Measurements from ENCODE around the gene BCAR1. TPM values are rescaled to one million over a fixed set of nuclear protein-coding genes. Genes with fewer than 3 reads are reported as not detected.
"Not testable (repeated sequence)": the region's sequence is repeated elsewhere in the genome, so short reads cannot be mapped to it uniquely, and the experiment has no call there.

The BCAR1 gene
- total RNA-seq, 4 donors from 2014 or later: 30.1 to 98.0 (median 38.0) TPM

DNA sequence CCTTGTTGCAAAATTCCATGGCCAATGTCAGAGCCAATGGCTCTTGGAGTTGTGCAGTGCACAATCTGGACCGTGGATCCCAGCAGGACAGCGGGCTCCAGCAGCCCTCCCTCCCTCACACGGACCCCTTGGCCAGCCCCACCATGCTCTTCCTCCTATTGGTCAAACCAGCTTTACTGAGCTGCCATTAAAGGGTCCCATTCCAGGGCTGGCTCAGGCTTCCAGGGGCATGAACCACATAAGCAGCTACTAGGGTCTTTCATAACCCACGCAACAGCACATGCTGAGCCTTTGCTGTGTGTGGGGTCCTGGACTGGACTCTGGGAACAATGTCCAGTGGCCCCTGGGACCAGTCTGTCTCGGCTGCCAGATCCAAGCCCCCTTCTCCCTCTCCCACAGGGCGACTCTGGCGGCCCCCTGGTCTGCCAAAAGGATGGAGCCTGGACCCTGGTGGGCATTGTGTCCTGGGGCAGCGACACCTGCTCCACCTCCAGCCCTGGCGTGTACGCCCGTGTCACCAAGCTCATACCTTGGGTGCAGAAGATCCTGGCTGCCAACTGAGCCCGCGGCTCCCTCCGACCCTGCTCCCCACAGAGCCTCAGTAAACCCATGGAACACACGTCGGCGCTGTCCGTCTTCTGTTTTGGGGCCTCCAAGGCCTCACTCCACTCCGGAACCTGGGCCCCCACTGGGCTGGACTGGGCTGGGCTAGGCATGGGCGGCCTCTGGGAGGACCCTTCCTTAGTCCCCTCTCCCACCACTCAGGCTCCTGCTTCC, 26.9 kb downstream of the BCAR1 start:
- TF ChIP-seq CTCF (IDR thresholded peaks at IDR 0.05): no peak
- DNase-seq (ENCODE audit: low spot score): no peak
- ATAC-seq (ENCODE audit: low FRiP score): peak; percentile 24

DNA sequence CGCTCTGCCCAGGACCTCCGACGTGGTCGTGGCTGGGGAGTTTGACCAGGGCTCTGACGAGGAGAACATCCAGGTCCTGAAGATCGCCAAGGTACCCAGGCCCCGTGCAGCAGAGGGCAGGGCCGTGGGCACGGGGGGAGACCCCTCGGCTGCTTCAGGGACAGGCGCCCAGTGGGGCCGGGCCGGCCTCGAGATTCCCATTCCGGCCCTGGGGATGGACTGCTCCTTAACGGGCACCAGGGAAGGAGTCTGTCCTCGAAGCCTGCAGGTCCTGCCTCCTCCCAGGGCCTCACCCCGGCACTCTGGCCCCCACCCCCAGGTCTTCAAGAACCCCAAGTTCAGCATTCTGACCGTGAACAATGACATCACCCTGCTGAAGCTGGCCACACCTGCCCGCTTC, 28.3 kb downstream of the BCAR1 start:
- DNase-seq (ENCODE audit: low spot score); ATAC-seq (ENCODE audit: low FRiP score): not testable (repeated sequence)

DNA sequence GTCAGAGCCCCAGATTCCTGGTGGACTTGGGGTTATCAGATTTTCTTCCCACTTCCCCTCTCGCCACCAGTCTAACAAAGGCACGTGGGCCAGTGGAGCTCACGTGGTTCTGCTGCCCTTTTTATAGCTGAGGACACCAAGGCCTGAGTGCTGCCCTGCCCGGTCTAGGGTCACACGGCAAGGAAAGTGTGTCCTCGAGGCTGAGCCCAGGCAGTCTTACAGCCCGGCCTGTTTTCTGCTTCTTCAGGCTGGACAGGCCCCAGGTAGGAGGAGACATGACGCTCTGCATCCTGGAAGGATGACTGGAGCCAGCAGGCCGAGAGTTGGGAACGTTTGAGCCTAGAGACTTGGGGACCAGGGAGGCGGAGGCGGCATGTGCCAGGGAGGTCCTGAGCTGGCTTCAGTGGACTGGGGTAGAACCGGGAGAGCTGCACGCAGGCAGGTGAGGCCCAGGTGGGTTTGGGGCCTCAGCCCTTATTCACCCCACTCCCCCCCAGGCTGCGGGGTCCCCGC, 29.1 kb downstream of the BCAR1 start:
- TF ChIP-seq CTCF (IDR thresholded peaks at IDR 0.05): no peak
- no peak for ATAC-seq (ENCODE audit: low FRiP score)

GRCh38 chr16:75219838-75220237, 31.6 kb downstream of the BCAR1 start:
- no peak for ATAC-seq (ENCODE audit: low FRiP score)

More for the DNA sequence above, 29.1 kb downstream of the BCAR1 start:
- no peak for DNase-seq (ENCODE audit: low spot score)

GRCh38 chr16:75219088-75219487, 32.3 kb downstream of the BCAR1 start:
- no peak for TF ChIP-seq CTCF (IDR thresholded peaks at IDR 0.05)
- ATAC-seq (ENCODE audit: low FRiP score) (no peak), DNase-seq (ENCODE audit: low spot score) (no peak)

More at GRCh38 chr16:75219838-75220237, 31.6 kb downstream of the BCAR1 start:
- TF ChIP-seq CTCF (IDR thresholded peaks at IDR 0.05): no peak
- no peak for DNase-seq (ENCODE audit: low spot score)

- DNase-seq (ENCODE audit: low spot score) (no peak), ATAC-seq (ENCODE audit: low FRiP score) (no peak)
- no peak for TF ChIP-seq CTCF (IDR thresholded peaks at IDR 0.05)
Observed at GRCh38 chr16:75218256-75219076, 33.0 kb downstream of the BCAR1 start, which contains the start of gene CTRB1. Gene CTRB1, plus strand, starts transcription at chr16:75218988. Its CDS starts 20 bp downstream, at chr16:75219008.

- TF ChIP-seq CTCF (IDR thresholded peaks at IDR 0.05): no peak
- ATAC-seq (ENCODE audit: low FRiP score): no peak
- DNase-seq (ENCODE audit: low spot score): no peak
Observed at GRCh38 chr16:75217389-75217851, 34.0 kb downstream of the BCAR1 start.

All from omental fat pad (tissue), 4 donors.